ENCODE measurements around the gene CERT1.
"Not testable (repeated sequence)": the region's sequence is repeated elsewhere in the genome, so short reads cannot be mapped to it uniquely, and the experiment has no call there.

CERT1 gene

DNA sequence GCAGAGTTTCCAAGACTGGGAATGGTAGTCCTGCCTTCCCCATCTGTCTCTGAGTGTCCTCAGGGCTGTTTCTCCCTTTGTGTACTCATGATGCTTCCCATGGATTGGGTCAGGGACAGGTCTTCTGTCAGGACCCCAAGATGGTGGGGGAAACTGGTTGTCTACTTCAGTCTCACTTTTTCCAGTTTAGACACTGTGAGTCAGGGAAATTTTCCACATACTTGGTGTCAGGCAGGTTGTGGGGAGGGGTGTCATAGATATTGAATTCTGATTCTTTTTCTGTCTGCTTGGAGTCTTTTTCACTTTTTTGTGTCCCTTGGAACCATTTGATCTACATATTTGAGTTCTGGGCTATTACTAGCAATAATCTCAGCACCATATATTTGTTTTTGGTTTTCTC is 10.6 kb upstream of the CERT1 start:
- DNase-seq = no peak

DNA sequence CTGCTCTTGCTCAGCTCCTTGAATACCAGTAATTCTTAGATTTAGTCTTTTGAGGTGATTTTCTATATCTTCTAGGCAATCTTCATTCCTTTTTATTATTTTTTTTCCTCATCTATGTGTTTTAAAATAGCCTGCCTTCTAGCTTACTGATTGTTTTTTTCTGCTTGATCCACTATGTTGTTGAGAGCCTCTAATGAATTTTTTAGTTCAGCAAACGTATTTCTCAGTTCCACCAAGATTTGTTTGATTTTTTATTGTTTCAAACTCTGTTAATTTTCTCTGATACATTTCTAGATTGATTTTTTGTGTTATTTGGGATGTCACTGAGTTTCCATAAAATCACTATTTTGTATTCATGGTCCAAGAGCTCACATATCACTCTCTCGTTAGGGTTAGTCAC is 9.8 kb upstream of the CERT1 start:
- DNase-seq = no peak

DNA sequence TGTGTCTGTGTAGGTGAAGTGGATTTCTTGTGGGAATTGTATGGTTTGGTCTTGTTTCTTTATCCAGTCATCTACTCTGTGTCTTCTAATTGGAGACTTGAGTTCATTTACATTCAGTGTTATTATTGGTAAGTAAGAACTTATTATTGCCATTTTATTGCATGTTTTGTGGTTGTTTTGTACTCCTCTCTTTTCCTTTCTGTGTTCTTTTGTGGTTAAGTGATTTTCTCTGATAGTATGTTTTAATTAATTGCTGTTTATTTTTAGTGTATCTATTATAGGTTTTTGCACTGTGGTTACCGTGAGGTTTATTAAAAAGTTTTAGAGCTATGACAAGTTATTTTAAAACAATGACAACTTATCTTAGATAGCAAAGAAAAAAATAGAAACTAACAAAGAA is 8.3 kb upstream of the CERT1 start:
- no peak for DNase-seq

DNA sequence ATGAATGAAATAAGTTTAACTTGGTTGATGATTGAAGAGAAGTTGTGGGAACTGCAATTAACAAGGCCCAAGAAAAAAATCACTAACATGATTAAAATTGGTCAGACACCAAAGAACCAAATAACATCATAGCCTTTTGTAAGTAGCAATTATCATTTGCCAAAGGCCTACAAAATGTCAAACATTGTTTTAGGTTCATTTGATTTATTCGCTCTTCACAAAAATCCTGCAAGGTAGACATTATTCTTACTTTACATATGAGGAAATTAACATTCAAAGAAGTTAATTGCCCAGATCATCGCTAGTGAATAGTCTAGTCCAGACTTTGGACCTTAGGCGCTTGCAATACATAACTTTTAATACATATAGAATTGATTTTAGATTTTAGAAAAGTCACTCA is 2.9 kb upstream of the CERT1 start:
- no peak for DNase-seq

DNA sequence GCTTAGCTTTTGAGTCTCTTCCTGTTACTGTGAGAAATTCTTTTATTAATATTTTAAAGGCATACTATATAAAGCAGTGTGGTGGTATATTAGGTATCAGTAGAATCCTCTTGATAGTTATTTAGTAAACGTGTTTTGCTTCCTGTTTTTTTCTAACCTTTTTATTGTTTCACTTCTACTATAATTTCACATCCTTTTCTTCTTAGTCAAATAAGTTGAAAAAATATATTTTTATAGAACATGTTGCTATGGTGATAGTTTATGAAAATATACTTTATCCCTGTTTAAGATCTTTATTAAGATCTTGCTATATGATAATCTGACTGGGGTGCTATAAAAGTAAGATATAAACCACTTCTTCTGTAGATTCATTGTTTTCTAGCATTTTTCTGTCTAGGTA is 2.4 kb upstream of the CERT1 start:
- DNase-seq = no peak

DNA sequence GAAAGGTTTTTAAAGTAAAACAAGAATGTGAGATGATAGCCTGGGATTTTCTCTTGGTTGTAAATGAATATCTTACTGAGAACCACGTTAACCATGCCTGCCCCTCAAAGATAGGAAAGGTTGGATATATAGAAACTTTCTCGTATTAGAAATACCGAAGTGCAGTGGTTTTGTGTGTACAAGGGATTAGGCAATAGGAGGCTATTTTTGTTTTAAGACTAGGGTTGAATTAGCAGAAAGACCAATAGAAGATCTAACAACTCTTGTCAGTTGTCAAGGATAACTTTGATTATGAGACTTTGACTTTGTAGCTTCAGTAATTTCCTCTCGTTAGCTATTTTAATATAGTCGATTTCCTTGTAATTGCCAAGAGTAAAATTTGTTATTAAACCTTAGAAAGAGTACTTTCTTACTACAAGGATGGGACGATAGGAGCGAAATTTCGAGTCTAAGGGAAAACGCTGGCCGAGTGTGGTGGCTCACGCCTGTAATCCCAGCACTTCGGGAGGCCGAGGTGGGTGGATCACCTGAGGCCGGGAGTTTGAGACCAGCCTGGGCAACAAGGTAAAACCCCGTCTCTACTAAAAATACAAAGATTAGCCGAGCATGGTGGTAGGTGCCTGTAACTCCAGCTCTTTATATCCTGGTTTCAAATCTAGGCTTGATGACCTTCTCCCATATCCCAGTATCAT is 1.1 kb upstream of the CERT1 start:
- no peak for DNase-seq

DNA sequence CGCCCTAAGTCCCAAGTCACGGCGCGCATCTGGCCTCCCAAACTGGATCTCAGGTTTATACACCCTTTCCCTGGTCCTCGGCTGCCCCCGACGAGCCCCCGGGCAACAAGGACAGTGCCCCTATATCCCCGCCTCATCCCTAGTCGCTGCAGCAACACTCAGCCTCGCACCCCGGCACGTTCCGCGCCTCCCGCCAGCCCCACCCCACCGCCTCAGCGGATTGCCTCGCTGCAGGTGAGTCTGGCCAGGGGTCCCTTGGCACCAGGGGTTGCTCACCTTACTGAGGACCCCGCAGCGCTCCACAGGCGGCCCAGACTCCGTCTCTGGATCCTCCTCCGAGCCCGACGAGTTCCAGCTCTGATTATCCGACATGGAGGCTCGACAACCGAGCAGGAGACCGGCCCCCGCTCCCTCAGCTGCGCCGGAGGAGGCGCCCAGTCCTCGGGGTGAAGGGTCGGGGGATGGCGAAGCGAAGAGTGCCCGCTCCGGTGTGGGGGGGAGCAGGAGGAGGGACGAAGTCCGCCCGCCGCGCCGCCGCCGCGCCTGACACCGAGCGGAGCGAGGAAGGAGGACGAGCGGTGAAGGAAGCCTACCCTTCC is 494 bp downstream of the CERT1 start:
- peak; percentile 25 to 51 (median 39) for DNase-seq

DNA sequence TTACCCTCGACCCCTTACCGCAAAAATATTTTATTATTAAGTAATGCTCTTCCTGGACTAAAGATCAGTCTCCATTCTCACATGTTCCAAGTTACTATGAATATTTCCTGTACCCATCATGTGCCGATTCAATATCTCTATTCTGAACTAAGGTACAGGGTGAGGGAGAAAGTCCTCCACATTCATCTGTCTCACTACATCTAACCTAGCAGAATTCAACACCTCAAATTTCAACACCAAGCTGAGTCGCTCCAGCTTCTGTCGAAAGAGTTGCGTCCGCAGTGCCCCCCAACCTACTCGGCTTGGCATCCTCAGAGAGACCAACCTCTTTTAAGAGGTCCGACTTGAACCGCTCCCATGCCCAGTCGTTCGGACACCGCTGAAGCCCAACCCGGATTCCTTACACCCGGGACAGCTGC is 1.0 kb downstream of the CERT1 start:
- no peak for DNase-seq

DNA sequence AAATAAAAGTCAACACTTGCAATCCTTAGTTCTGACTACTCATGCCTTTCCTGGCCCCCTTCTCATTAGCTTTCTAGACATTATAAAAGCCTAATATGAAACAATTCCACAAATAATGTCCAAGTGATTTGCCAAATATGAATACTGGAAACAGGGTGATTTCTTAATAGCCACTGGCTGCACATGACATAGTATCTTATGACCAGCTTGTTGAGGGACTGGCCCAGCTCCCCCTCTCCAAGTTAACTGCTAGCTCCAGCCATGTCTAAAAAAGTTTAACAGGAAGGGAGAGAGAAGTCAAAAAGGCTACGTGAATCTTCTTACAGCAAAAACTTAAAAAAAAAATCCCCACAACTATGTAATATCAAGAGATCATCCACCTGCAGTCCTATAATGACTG is 1.5 kb downstream of the CERT1 start:
- DNase-seq = no peak

DNA sequence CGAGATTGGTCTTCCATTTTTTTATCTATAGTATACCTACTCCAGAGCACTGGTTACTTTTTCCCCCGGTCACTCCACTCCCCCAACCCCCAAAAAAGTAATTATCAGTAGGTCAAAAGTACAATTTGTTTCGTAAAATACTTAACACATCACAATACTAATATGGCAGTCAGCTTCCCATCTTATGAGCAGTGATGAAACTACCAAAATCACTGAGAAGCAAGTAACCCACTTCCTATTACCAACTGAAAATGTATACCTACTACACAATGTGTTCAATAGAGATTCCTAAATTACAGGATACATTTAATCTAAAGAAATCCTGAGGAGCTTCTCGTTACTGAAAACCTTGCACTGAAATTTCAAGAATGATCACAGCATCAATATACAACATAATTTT is 1.9 kb downstream of the CERT1 start:
- no peak for DNase-seq

DNA sequence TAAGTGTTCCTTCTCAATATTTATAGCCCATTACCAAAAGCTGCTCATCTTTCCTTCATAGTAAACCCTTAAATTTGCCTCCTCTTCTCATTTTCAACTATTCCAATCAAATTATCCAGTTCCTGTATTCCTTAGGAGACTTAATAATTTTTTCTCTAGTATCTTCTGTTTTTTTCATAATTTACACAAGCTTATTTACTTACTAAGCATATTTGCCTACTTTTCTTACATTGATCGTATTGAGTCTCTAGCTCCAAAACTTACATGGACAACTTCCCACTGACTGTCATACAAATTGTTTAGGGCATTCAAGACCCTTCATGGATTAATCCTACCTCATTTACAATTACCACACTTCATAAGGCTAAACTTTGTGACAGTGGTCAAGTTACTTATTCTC is 3.6 kb downstream of the CERT1 start:
- DNase-seq = no peak

DNA sequence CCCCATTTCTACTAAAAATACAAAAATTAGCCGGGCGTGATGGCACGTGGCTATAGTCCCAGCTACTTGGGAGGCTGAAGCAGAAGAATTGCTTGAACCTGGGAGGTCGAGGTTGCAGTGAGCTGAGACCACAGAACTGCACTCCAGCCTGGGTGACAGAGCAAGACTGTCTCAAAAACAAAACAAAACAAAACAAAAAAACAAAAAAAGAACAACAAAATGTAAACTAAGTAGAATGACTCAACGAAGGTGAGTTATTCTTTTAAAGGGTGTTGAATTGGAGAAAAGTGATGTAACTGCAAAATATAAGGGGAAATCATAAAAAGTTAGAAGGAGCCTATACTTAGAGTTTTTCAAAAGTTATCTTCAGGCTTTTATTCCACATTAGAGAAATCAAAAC is 6.3 kb downstream of the CERT1 start:
- DNase-seq = not testable (repeated sequence)

DNA sequence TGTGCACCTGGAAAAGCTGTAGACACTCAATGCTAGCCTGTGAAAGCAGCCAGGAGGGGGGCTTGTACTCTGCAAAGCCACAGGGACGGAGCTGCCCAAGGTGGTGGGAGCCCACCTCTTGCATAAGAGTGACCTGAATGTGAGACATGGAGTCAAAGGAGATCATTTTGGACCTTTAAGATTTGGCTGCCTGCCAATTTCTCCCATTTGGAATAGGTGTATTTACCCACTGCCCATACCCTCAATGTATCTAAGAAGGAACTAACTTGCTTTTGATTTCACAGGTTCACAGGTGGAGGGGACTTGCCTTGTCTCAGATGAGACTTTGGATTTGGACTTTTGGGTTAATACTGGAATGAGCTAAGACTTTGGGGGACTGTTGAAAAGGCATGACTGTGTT is 12.6 kb downstream of the CERT1 start:
- not testable (repeated sequence) for DNase-seq

DNA sequence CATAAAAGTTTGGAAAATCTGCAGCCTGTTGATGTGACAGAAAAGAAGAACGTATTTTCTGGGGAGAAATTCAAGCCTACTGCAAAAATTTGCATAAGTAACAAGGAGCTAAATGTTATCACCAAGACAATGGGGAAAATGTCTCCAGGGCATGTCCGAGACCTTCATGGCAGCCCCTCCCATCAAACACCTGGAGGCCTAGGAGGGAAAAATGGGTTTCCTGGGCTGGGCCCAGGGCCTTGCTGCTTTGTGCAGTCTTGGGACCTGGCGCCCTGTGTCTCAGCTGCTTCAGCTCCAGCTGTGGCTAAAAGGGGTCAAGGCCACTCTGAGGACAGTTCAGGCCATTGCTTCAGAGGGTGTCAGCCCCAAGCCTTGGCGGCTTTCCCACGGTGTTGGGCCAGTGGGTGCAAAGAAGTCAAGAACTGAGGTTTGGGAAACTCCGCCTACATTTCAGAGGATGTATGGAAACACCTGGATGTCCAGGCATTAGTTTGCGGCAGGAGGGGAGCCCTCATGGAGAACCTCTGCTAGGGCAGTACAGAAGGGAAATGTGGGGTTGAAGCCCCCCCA is 13.1 kb downstream of the CERT1 start:
- DNase-seq = no peak

DNA sequence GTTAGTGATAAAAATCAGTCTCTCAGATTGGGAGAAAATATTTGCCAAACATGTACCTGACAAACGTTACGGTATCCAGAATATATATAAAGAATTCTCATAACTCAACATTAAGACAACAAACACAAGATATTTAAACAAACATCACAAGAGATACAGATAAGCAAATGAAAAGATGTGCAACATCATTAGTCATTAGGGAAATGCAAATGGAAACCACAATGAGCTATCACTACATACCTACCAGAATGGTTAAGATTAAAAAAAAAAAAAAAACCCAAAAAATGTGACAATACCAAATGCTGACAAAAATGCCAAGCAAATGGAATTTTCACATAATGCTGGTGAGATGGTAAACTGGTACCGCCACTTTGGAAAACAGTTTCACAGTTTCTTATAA is 15.4 kb downstream of the CERT1 start:
- DNase-seq = no peak

DNA sequence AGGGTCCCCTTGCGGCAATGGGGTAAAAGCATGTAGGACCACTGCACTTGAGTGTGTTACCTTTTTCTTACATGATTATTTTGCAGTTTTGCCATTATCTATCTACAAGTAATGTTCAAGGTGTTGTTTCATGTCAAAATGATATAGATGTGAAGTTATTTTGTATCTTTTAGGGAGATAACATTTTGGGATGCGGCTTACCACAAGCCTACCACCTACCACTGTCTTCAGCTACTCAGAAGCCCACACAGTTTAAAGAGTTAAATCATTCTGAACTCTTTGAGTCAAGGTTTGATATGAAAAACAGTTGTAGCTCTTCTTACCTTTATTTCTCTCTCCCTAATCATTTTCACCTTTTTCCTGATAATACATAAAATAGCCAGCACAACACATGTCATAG is 19.8 kb downstream of the CERT1 start:
- no peak for DNase-seq

DNA sequence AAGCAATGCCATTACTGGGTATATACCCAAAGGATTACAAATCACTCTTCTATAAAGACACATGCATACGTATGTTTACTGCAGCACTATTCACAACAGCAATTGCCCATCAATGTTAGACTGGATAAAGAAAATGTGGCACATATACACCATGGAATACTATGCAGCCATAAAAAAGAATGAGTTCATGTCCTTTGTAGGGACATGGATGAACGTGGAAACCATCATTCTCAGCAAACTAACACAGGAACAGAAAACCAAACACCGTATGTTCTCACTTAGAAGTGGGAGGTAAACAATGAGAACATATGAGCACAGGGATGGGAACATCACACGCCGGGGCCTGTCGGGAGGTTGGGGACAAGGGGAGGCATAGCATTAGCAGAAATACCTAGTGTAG is 21.6 kb downstream of the CERT1 start:
- not testable (repeated sequence) for DNase-seq

DNA sequence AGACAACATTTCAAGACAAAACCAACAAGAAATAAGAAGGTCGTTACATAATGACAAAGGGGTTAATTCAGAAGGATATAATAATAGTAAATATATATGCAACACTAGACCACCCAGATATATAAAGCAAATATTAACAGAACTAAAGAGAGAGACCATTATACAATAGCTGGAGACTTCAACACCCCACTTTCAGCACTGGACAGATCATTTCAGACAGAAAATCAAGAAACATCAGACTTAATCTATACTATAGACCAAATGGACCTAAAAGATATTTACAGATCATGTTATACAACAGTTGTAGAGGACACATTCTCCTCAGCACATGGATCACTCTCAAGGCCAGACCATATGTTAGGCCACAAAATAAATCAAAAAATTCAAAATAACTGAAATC is 26.8 kb downstream of the CERT1 start:
- no peak for DNase-seq

DNA sequence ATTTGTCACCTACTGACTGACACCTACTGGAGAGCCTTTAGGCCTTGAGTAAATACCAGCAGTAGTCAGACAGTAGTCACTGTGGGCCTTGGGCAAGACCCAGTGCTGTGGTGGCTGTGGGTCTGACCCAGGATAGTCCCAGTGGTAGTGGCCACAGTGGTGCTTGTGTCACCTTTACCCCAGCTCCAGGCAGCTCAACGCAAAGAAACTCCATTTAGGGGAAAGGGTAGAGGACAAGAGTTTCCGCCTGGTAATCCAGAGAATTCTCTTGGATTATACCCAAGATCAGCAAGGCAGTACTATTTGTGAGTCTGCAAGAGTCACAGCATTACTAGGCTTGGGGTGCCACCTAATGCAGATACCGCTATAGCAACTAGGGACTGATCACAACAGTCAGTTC is 28.9 kb downstream of the CERT1 start:
- DNase-seq = no peak

DNA sequence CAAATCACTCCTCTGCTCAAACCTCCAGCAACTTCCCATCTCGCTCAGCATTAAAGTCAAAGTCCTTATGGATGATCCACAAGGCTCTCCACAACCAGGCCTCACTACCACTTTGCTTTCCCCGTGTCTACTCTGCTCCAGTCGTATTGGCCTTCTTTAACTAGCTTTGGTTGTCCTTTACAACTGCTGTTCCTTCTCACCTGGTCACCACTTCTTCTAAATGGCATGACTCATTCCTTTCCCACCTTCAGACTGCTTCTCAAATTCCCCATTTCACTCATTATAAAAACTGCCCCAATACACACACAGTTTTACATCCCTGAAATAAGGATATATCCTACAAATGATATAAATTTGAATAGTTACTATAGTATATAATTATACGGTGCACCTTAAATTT is 30.4 kb downstream of the CERT1 start:
- DNase-seq = no peak

DNA sequence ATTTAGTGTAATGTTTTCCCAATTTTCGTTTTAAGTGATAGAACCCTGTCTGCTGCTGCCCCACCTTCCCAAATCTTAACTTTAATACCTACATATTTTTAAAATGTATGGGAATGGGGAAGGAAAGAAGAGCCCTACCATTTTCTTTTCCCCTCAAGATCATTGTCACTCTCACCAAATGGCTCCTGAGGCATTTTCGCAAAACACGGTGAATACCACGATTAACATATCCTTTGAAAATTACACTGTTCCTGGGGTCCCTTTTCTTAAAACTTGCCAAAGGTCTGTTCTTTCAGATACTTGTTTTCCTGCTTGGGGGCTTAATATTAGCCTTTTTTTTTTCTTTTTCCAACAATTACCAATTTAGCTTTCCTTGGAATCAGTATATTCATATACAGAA is 36.1 kb downstream of the CERT1 start:
- DNase-seq = no peak

DNA sequence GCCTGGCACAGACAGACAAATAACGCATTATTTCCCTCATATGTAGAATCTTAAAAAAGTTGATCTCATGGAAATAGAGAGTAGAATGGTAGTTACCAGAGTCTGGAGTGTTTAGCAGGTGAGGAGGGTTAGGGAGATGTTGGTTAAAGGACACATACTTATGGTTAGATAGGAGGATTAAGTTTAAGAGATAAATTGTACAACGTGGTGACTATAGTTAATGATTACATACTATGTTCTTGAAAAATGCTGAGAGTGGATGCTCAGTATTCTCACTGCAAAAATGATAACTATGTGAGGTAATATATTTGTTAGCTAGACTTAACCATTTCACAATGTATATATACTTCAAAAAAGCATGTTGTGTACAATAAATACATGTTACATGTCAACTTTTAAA is 38.0 kb downstream of the CERT1 start:
- DNase-seq = no peak

DNA sequence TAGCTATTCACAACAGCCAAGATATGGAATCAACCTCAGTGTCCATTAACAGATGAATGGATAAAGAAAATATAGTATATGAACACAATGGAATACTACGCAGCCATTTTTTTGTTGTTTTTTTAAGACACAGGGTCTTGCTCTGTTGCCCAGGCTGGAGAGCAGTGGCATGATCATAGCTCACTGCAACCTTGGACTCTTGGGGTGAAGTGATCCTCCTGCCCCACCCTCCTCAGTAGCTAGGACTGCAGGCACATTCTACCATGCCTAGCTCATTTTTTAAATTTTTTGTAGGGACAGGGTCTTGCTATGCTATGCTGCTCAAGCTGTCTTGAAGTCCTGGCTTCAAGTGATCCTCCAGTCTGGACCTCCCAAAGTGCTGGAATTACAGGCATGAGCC is 38.5 kb downstream of the CERT1 start:
- no peak for DNase-seq

DNA sequence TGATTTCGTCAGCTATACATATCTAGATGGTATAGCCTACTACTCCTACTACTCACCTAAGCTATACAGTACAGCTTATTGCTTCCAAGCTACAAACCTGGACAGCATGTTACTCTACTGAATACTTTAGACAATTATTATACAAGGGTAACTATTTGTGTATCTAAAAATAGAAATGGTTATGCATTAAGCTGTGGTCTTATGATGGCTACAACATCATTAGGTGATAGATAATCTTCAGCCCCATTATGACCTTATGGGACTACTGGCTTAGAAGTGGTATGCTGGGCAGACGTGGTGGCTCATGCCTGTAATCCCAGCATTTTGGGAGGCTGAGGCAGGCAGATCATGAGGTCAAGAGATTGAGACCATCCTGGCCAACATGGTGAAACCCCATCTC is 40.2 kb downstream of the CERT1 start:
- DNase-seq = no peak

DNA sequence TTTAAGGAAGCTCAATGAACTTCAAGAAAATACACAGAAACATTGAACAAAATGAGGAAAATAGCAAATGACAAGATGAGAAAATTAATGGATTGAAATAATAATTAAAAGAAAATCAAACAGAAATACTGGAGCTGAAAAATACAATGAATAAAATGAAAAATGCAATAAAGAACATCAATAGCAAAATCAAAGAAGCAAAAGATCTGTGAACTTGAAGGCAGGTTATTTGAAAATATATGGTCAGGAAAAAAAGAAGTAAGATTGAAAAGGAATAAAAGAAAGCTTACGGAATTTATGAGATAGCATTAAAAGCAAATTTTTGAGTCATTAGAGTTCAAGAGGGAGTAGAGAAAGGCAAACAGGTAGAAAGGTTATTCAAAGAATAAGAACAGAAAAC is 42.4 kb downstream of the CERT1 start:
- DNase-seq = no peak
